ENCODE measurements around the gene PTPRG.
A peak's percentile ranks its signal among the peaks of the same experiment; 100 is the strongest.

The PTPRG gene

DNA sequence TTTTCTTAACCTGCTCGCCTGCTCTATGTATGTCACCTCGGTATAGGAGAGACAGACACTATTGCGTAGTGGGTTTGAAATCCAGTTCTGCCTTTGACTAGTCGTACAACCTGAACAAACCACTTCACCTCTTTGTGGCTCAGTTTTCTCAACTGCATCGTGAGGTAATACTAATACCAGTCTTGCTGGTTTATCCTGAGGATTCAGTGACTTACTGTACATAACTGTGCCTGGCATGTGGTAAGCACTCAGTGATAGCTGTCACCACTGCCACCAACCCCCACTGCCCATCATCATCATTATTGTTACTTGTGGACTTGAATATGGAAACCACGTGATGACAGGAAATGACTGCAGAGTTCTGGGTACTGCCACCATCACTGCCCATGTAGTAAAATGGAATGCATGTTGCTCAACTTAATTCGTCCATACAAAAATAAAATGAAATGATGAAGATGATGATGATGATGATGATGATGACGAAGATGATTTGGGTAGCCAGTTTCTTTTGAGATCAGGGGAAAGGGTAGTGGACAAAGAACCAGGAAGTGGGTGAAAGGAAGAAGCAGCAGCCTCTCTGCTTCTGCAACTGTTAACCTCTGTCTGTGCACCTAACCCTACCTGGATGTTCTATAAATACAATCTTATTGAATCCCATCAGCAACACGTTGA, 583.9 kb downstream of the PTPRG start:
- Histone ChIP-seq H3K4me1 (ENCODE audit: control insufficient read depth in 1 of 2, insufficient read depth in 2 of 2, low read length in 2 of 2) (peaks cover 0 to 2% of the 10 kb centered on the region in 2 experiments), H4K91ac (ENCODE audit: low read depth, low read length) (no peak overlapping the region), H2BK5ac (ENCODE audit: low read depth, low read length, poor library complexity) (no peak overlapping the region), H2AK5ac (ENCODE audit: low read length) (no peak overlapping the region), H3K18ac (ENCODE audit: low read length) (no peak overlapping the region), H2AFZ (ENCODE audit: insufficient read depth, low read length, poor library complexity) (no peak overlapping the region), H3K9me3 (ENCODE audit: insufficient read depth, low read depth, low read length) (no peaks in the 10 kb centered on the region), H3K14ac (ENCODE audit: low read length) (no peak overlapping the region), H2BK120ac (ENCODE audit: insufficient read depth, low read length, poor library complexity) (no peak overlapping the region), H3K79me2 (ENCODE audit: control insufficient read depth, insufficient read depth, low read length, poor library complexity) (no peaks in the 10 kb centered on the region), H4K12ac (ENCODE audit: low read depth, low read length) (no peak overlapping the region), H3K27ac (ENCODE audit: low read depth, low read length) (no peak overlapping the region), H4K8ac (ENCODE audit: low read depth, low read length) (no peak overlapping the region), H2BK12ac (ENCODE audit: low read length) (no peak overlapping the region), H3K4me2 (ENCODE audit: low read length) (no peak overlapping the region), H3K4ac (ENCODE audit: low read depth, low read length) (no peak overlapping the region), H3K9ac (ENCODE audit: low read length) (no peak overlapping the region), H3K4me3 (ENCODE audit: low read depth, low read length) (no peak overlapping the region), H3K79me1 (ENCODE audit: low read length) (no peaks in the 10 kb centered on the region), H3K27me3 (ENCODE audit: insufficient read depth, low read length) (no peaks in the 10 kb centered on the region), H3K23ac (ENCODE audit: low read length) (no peak overlapping the region), H3K36me3 (ENCODE audit: control insufficient read depth in 1 of 2, insufficient read depth in 2 of 2, low read length in 2 of 2) (no peaks in the 10 kb centered on the region)
- WGBS (ENCODE audit: extremely low coverage, insufficient coverage, insufficient read length), result 100% methylated on average over 1 of the region's 9 CpGs
- peak in 1 of 2 donors; percentile 59 for DNase-seq

DNA sequence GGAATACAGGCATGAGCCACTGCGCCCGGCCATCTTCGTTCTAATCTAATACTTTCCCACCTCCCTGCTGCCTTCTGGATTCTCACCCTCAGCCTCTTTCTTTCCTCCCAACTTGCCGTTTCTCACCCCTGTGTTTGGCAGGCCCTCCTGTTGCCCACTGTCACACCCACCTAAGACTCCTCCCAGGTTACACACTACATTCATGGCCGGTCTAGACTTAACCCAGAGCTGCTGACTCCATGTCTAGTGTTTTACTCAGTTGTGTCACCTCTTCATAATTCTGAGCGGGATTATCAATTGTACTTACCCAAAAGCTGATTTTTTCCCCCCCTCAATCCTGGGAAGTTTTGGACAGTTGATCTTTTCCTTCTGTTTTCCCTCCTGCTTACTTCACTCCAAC, 588.2 kb downstream of the PTPRG start:
- Histone ChIP-seq H2BK5ac (ENCODE audit: low read depth, low read length, poor library complexity) (no peak overlapping the region), H4K8ac (ENCODE audit: low read depth, low read length) (no peak overlapping the region), H4K91ac (ENCODE audit: low read depth, low read length) (no peak overlapping the region), H3K4ac (ENCODE audit: low read depth, low read length) (no peak overlapping the region), H3K4me2 (ENCODE audit: low read length) (no peak overlapping the region), H3K18ac (ENCODE audit: low read length) (no peak overlapping the region), H3K23ac (ENCODE audit: low read length) (no peak overlapping the region), H2BK120ac (ENCODE audit: insufficient read depth, low read length, poor library complexity) (no peak overlapping the region), H3K36me3 (ENCODE audit: control insufficient read depth in 1 of 2, insufficient read depth in 2 of 2, low read length in 2 of 2) (no peaks in the 10 kb centered on the region), H3K9ac (ENCODE audit: low read length) (no peak overlapping the region), H3K27me3 (ENCODE audit: insufficient read depth, low read length) (no peaks in the 10 kb centered on the region), H3K14ac (ENCODE audit: low read length) (no peak overlapping the region), H3K79me1 (ENCODE audit: low read length) (no peaks in the 10 kb centered on the region), H3K4me3 (ENCODE audit: low read depth, low read length) (no peak overlapping the region), H3K4me1 (ENCODE audit: control insufficient read depth in 1 of 2, insufficient read depth in 2 of 2, low read length in 2 of 2) (peaks cover 0 to 2% of the 10 kb centered on the region in 2 experiments), H3K9me3 (ENCODE audit: insufficient read depth, low read depth, low read length) (no peaks in the 10 kb centered on the region), H2AFZ (ENCODE audit: insufficient read depth, low read length, poor library complexity) (no peak overlapping the region), H2AK5ac (ENCODE audit: low read length) (no peak overlapping the region), H3K79me2 (ENCODE audit: control insufficient read depth, insufficient read depth, low read length, poor library complexity) (no peaks in the 10 kb centered on the region), H2BK12ac (ENCODE audit: low read length) (no peak overlapping the region), H3K27ac (ENCODE audit: low read depth, low read length) (no peak overlapping the region), H4K12ac (ENCODE audit: low read depth, low read length) (no peak overlapping the region)
- DNase-seq, result no peak
- no CpG with 5 or more reads among the region's 6 CpGs for WGBS (ENCODE audit: extremely low coverage, insufficient coverage, insufficient read length)

DNA sequence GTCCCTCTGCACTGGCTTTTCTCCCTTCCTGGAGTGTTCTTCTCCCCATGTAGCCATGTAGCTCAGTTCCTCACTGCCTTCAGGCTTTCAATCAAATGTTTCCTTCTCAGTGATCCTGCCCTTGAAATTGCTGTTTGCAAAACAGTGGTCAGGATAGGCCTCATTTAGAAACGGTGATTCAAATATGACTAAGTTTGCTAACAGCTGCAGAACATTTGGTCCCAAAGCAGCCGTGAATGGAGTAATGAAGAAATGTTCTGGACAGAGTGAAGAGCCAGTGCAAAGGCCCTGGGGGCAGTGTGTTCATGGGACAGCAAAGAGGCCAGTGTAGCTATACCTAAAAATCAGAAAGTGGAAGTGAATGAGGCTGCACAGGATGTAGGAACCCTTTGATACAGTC, 588.6 kb downstream of the PTPRG start:
- no peaks in the 10 kb centered on the region for H3K27me3 ChIP-seq (ENCODE audit: insufficient read depth, low read length)
- H2AFZ ChIP-seq (ENCODE audit: insufficient read depth, low read length, poor library complexity), result no peak overlapping the region
- no peak overlapping the region for H2BK5ac ChIP-seq (ENCODE audit: low read depth, low read length, poor library complexity)
- no peak overlapping the region for H3K14ac ChIP-seq (ENCODE audit: low read length)
- H3K36me3 ChIP-seq (ENCODE audit: control insufficient read depth in 1 of 2, insufficient read depth in 2 of 2, low read length in 2 of 2), result no peaks in the 10 kb centered on the region
- no peak overlapping the region for H4K8ac ChIP-seq (ENCODE audit: low read depth, low read length)
- H3K18ac ChIP-seq (ENCODE audit: low read length), result no peak overlapping the region
- no peak overlapping the region for H3K23ac ChIP-seq (ENCODE audit: low read length)
- no peak overlapping the region for H3K27ac ChIP-seq (ENCODE audit: low read depth, low read length)
- peak in 1 of 2 donors; percentile 5 for DNase-seq
- H3K4me3 ChIP-seq (ENCODE audit: low read depth, low read length), result no peak overlapping the region
- H3K9me3 ChIP-seq (ENCODE audit: insufficient read depth, low read depth, low read length), result no peaks in the 10 kb centered on the region
- no peak overlapping the region for H2BK120ac ChIP-seq (ENCODE audit: insufficient read depth, low read length, poor library complexity)
- H3K4ac ChIP-seq (ENCODE audit: low read depth, low read length), result no peak overlapping the region
- peaks cover 0 to 2% of the 10 kb centered on the region in 2 experiments for H3K4me1 ChIP-seq (ENCODE audit: control insufficient read depth in 1 of 2, insufficient read depth in 2 of 2, low read length in 2 of 2)
- no peak overlapping the region for H4K91ac ChIP-seq (ENCODE audit: low read depth, low read length)
- no peak overlapping the region for H4K12ac ChIP-seq (ENCODE audit: low read depth, low read length)
- no CpG with 5 or more reads among the region's 2 CpGs for WGBS (ENCODE audit: extremely low coverage, insufficient coverage, insufficient read length)
- H3K9ac ChIP-seq (ENCODE audit: low read length), result no peak overlapping the region
- no peak overlapping the region for H3K4me2 ChIP-seq (ENCODE audit: low read length)
- H2AK5ac ChIP-seq (ENCODE audit: low read length), result no peak overlapping the region
- H3K79me1 ChIP-seq (ENCODE audit: low read length), result no peaks in the 10 kb centered on the region
- H2BK12ac ChIP-seq (ENCODE audit: low read length), result no peak overlapping the region
- no peaks in the 10 kb centered on the region for H3K79me2 ChIP-seq (ENCODE audit: control insufficient read depth, insufficient read depth, low read length, poor library complexity)

DNA sequence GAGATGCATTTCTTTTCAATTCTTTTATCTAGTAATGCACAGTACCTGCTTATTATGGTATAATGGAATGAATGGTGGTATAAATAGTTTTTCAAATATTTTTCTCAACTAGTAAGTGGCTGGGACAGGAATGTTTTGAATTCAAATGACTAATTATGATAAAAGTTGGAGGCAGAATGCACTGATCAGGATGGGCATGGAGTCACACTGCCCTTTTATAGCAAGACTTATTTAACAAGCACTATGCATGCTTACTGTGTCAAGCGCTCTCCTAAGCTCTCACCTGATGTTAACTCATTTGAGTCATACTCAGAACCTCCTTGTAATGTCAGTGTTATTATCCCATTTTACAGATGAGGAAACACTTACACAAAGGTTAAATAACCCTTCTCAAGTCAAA, 590.2 kb downstream of the PTPRG start:
- Histone ChIP-seq H3K9me3 (ENCODE audit: insufficient read depth, low read depth, low read length) (no peaks in the 10 kb centered on the region), H3K36me3 (ENCODE audit: control insufficient read depth in 1 of 2, insufficient read depth in 2 of 2, low read length in 2 of 2) (no peaks in the 10 kb centered on the region), H2AK5ac (ENCODE audit: low read length) (no peak overlapping the region), H4K91ac (ENCODE audit: low read depth, low read length) (no peak overlapping the region), H3K4me3 (ENCODE audit: low read depth, low read length) (no peak overlapping the region), H3K23ac (ENCODE audit: low read length) (no peak overlapping the region), H3K9ac (ENCODE audit: low read length) (no peak overlapping the region), H3K79me1 (ENCODE audit: low read length) (no peaks in the 10 kb centered on the region), H3K4ac (ENCODE audit: low read depth, low read length) (no peak overlapping the region), H4K8ac (ENCODE audit: low read depth, low read length) (no peak overlapping the region), H3K79me2 (ENCODE audit: control insufficient read depth, insufficient read depth, low read length, poor library complexity) (no peaks in the 10 kb centered on the region), H2BK120ac (ENCODE audit: insufficient read depth, low read length, poor library complexity) (no peak overlapping the region), H3K4me1 (ENCODE audit: control insufficient read depth in 1 of 2, insufficient read depth in 2 of 2, low read length in 2 of 2) (no peaks in the 10 kb centered on the region), H3K14ac (ENCODE audit: low read length) (no peak overlapping the region), H2BK12ac (ENCODE audit: low read length) (no peak overlapping the region), H3K27me3 (ENCODE audit: insufficient read depth, low read length) (no peaks in the 10 kb centered on the region), H2BK5ac (ENCODE audit: low read depth, low read length, poor library complexity) (no peak overlapping the region), H4K12ac (ENCODE audit: low read depth, low read length) (no peak overlapping the region), H3K18ac (ENCODE audit: low read length) (no peak overlapping the region), H2AFZ (ENCODE audit: insufficient read depth, low read length, poor library complexity) (no peak overlapping the region), H3K4me2 (ENCODE audit: low read length) (no peak overlapping the region), H3K27ac (ENCODE audit: low read depth, low read length) (no peak overlapping the region)
- DNase-seq, result peak; percentile 10 to 59
- no CpG with 5 or more reads among the region's 1 CpG for WGBS (ENCODE audit: extremely low coverage, insufficient coverage, insufficient read length)
